Measurements from ENCODE around the gene MICAL3. TPM values are rescaled to one million over a fixed set of nuclear protein-coding genes. Genes with fewer than 3 reads are reported as not detected.

The MICAL3 gene
- total RNA-seq, 3 donors from 2014 or later (not counting 1 experiment from before 2014, with no cell fraction given), result 17.1 to 36.3 (median 34.3) TPM

- Histone ChIP-seq H3K36me3 (ENCODE audit: control insufficient read depth, insufficient read depth, low read length) (no peaks in the 10 kb centered on the region), H3K4me3 (ENCODE audit: low read length) (no peak overlapping the region), H3K27me3 (ENCODE audit: control insufficient read depth, insufficient read depth, low read length) (no peaks in the 10 kb centered on the region), H3K9me3 (ENCODE audit: control insufficient read depth, insufficient read depth, low read length) (no peaks in the 10 kb centered on the region), H3K27ac (ENCODE audit: low read length) (peak overlapping the region; percentile 80), H3K4me1 (ENCODE audit: control insufficient read depth, insufficient read depth, low read length) (peaks cover 6% of the 10 kb centered on the region)
- H3K4me3 Mint-ChIP-seq, result no peak overlapping the region
- DNase-seq (no peak), ATAC-seq (no peak)
- no peak overlapping the region for H3K27ac Mint-ChIP-seq
- H3K27me3 Mint-ChIP-seq (ENCODE audit: low read depth in 2 of 2), result peaks cover 4 to 8% of the 10 kb centered on the region in 2 donors
- no peak for TF ChIP-seq CTCF (IDR thresholded peaks at IDR 0.05)
- H3K9me3 Mint-ChIP-seq, result no peaks in the 10 kb centered on the region
- intact Hi-C loops (cut with micrococcal nuclease), result no loop called here
- H3K36me3 Mint-ChIP-seq, result no peaks in the 10 kb centered on the region
- WGBS (ENCODE audit: insufficient coverage), result 63% methylated on average over 3 of the region's 4 CpGs
- H3K4me1 Mint-ChIP-seq, result no peaks in the 10 kb centered on the region
Measured at GRCh38 chr22:18057568-18058209, 33.3 kb upstream of the MICAL3 start.

GRCh38 chr22:18056807-18057474, 32.6 kb upstream of the MICAL3 start:
- DNase-seq, result no peak
- Mint-ChIP-seq H3K27me3 (ENCODE audit: low read depth in 2 of 2) (peaks cover 4 to 8% of the 10 kb centered on the region in 2 donors), H3K9me3 (no peaks in the 10 kb centered on the region), H3K27ac (no peak overlapping the region), H3K4me3 (no peak overlapping the region), H3K36me3 (no peaks in the 10 kb centered on the region), H3K4me1 (no peaks in the 10 kb centered on the region)
- no peaks in the 10 kb centered on the region for H3K9me3 ChIP-seq (ENCODE audit: control insufficient read depth, insufficient read depth, low read length)
- no peak for TF ChIP-seq CTCF (IDR thresholded peaks at IDR 0.05)
- no peak for ATAC-seq
- intact Hi-C loops (cut with micrococcal nuclease), result no loop called here
- no peaks in the 10 kb centered on the region for H3K27me3 ChIP-seq (ENCODE audit: control insufficient read depth, insufficient read depth, low read length)
- peaks cover 6% of the 10 kb centered on the region for H3K4me1 ChIP-seq (ENCODE audit: control insufficient read depth, insufficient read depth, low read length)
- H3K36me3 ChIP-seq (ENCODE audit: control insufficient read depth, insufficient read depth, low read length), result no peaks in the 10 kb centered on the region
- no peak overlapping the region for H3K4me3 ChIP-seq (ENCODE audit: low read length)
- H3K27ac ChIP-seq (ENCODE audit: low read length), result peak overlapping the region; percentile 80
- WGBS (ENCODE audit: insufficient coverage), result 62% methylated on average over 10 of the region's 10 CpGs

GRCh38 chr22:18056161-18056666, 31.9 kb upstream of the MICAL3 start:
- Mint-ChIP-seq H3K4me1 (no peaks in the 10 kb centered on the region), H3K27me3 (ENCODE audit: low read depth in 2 of 2) (peaks cover 4 to 8% of the 10 kb centered on the region in 2 donors), H3K4me3 (no peak overlapping the region), H3K9me3 (no peaks in the 10 kb centered on the region), H3K36me3 (no peaks in the 10 kb centered on the region), H3K27ac (no peak overlapping the region)
- Histone ChIP-seq H3K9me3 (ENCODE audit: control insufficient read depth, insufficient read depth, low read length) (no peaks in the 10 kb centered on the region), H3K4me3 (ENCODE audit: low read length) (no peak overlapping the region), H3K27ac (ENCODE audit: low read length) (peak overlapping the region; percentile 80), H3K27me3 (ENCODE audit: control insufficient read depth, insufficient read depth, low read length) (no peaks in the 10 kb centered on the region), H3K36me3 (ENCODE audit: control insufficient read depth, insufficient read depth, low read length) (no peaks in the 10 kb centered on the region), H3K4me1 (ENCODE audit: control insufficient read depth, insufficient read depth, low read length) (peaks cover 6% of the 10 kb centered on the region)
- TF ChIP-seq CTCF (IDR thresholded peaks at IDR 0.05), result no peak
- peak in 1 of 3 donors; percentile 35 for ATAC-seq
- no peak for DNase-seq
- 84% methylated on average over 4 of the region's 4 CpGs for WGBS (ENCODE audit: insufficient coverage)
- intact Hi-C loops (cut with micrococcal nuclease), result no loop called here

Measured in natural killer cell (primary cell).